Renal pelvis (tissue), 4 donors: ENCODE data around the gene NELFB. TPM values are rescaled to one million over a fixed set of nuclear protein-coding genes. Genes with fewer than 3 reads are reported as not detected.

Source experiments
- DNase-seq: peaks from one replicate; pipeline ENCODE4 v3.0.0-alpha.2; 2013
- polyA plus RNA-seq, 3 donors: library from polyadenylated mRNA; unstranded; fragments of 120-200 nt; gene quantifications; one replicate each; pipeline ENCODE4 v1.2.1, GENCODE V29; 2013; ENCODE audit not compliant: insufficient read length in 3 of 3

NELFB gene
- polyA plus RNA-seq, 3 donors: 57.3 to 65.4 (median 61.7) TPM

DNA sequence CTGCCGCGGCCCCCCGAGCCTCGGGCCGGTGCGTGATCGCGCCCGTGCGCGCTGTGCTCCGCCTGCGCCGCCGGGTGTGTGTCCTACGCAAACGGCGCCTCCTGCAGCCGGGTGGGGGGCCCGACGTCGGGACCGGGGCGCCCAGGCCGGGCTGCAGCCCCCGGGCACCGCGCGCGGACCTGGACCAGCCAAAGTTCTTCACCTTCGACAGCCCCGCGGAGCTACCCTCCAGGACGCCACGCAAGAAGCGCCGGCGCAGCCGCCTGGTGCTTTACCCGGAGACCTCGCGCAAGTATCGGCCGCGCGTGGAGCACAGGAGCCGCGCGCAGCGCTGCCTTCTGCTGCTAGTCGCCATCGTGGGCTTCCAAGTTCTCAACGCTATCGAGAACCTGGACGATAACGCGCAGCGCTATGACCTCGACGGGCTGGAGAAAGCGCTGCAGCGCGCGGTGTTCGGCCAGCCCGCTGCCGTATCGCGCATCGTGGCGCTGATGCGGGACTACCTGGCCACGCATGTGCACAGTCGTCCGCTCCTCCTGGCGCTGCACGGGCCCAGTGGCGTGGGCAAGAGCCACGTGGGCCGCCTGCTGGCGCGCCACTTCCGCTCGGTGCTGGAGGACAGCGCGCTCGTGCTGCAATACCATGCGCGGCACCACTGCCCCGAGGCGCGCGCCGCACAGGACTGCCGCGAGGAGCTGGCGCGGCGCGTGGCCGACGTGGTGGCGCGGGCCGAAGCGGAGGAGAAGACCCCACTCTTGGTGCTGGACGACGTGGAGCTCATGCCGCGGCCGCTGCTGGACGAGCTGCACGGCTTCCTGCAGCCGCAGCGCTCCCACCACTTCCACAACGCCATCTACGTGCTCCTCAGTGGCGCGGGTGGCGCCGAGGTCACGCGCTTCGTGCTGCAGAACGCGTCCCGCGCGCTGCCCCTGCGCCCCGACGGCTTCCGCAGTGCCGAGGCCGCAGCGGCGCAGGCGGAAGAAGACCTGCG is 23.9 kb downstream of the NELFB start:
- no peak for DNase-seq

DNA sequence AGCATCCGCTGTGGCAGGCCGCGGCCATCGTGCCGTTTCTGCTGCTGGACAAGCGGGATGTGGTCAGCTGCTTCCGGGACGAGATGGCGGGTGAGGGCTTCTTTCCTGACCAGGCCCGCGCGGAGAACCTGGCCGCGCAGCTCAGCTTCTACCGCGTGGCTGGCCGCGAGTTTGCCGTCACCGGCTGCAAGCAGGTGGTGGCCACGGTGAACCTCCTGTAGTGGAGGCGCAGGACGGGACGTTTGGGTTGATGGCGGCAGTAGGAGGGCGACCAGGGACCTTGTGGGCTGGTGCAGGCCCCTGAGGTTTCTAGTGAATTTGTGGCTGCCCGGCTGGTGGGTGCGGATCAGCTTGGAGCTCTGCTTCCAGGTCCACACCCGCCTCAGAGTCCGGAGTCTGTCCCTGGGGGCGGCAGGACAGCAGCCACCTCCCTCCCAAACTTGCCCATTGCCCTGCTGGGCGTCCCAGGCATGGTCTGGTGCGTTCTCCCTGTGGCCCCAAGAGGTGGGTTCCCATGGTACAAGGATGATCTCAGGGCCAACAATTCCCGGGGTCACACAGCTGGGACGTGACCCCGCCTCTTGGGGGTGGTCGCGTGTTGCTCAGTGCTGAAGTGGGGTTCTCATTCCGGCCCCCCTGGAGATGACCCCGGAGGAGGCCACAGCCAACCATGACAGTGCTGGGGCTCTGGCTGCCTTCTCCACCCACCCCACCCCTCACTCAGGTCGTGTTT is 24.8 kb downstream of the NELFB start:
- no peak for DNase-seq

DNA sequence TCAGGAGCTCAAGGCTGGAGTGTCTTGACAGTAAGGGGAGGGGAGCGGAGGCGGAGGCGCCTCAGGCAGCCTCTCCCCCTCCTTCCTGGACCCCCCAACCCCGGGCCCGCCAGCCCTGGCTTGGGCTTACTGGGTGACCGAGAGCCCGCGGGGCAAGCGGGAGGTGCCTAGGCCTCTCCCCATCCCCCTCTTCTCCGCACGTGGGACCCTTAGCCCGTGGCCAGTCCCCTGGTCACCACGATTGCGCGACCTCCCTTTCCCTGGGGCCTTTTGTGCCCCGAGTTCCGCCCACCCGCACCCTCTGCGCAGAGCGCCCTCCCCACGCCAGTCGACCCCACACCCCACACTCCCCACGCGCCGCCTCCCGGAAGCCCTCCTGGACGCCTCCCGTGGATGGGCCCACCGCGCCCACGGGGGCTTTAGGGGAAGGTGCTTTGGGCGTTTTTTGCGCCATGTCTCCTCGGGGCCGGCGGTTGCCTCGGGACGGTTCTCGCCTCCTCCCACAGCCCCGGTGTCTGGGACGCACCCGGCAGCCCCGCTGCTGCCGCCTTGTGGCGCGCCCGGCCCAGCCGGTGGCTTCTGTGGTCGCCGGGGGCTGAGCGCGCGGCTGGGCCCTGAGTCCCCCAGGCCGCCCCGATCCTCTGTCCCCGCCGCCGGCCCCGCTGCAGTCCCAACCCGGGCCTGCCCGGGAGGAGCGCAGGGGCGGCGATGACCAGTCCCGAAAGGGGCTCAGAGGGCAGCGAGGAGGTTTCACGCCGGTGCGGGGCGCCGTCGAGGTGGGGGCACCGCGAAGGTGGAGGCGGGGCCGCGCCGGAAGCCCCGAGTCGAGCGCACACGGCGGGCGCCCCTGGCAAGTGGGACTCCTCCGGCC is 25.6 kb downstream of the NELFB start:
- no peak for DNase-seq

DNA sequence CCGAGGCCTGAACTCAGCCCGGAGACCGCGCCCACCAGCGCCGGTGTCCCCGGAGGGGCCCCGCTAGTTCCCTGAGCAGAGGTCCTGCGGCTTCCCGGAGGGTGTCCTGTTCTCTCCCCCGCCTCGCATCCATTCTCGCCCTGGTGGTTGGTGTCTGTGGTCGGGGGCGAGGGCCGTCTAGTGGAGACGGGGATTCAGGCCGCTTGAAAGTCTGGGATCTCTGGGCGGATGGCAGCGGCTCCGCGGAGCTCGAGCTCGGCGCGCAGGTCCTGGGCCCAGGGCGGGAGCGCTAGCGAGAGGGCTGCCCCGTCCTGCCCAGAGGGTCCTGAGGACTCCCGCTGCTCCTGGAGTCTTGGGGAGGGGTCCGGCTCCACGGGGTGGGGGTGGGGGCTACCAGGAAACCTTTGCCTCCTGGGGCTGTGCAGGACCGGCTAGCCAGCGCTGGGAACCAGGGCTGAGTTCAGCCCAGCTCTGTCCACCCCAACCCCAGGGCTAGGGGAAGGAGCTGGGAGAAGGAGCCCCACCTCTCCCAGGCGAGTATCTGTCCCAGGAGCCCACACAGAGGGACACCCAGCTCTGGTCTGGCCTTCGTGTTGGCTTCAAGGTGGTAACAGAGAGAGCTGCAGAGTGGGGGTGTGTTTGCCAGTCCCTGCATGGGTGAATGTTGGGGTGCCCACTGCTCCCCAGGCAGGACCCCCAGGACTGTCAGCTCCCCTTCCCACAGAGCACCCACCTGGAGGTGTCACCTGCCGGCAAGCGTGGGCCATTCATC is 26.4 kb downstream of the NELFB start:
- no peak for DNase-seq

DNA sequence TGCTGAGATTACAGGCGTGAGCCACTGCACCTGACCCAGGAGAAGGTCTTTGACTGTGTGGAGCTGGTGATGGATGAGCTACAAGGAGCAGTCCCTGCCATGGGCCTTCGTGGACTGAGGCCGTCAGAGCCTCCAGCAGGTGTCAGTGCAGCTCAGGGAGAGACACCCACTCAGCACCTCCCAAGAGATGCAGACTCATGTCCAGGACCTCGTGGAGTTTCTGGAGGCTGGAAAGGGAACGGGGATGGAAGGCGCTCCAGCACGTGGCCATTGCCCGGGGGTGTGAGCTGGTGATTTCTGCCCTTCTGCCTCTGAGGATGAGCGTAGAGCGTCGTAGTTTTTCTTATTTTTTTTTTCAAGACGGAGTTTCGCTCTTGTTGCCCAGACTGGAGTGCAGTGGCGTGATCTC is 31.9 kb downstream of the NELFB start:
- DNase-seq: no peak

DNA sequence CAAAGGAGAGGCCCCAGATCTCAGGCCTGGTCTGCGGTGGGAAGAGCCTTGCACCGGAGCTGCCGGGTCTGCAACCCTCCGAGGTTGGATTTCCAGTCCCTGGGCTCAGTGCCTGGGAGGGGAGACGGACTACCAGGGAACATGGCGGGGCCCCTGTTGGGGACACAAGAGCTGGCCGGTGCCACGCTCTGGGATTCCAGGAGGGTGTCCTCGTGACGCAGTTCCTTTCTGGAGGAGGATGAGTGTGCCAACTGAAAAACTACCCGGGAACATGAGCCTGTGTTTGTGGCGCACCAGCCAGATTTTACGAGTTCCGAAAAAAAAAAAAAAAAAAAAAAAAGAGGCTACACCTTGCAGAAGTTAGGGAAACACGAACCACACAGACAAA is 38.0 kb downstream of the NELFB start:
- no peak for DNase-seq

DNA sequence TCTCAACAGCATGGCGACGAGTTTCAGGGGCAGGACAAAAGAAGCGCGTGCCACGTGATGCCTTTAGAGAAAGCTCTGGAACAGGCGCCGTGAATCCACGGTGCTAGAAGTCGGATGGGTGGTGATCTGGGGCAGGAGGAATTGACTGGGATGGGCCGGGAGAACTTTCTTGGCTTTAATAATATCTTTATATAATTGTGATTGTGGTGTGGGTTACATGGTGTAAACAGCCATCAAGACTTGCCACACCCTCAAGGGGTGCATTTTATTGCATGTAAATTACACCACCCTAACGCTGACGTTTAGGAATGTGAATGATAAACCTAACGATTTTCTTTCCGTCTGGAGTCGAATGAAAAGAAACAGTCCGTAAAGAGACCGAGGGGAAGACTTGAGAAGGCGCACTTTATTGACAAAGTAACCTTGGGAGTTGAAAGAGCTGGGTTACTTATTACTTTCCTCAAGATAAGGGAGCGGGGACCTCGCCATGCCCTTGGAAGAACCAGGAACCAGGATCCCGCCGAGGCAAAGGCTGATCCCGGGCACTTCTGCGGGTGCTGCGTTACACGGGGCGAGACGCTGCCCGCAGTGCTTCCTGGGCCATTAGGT is 38.5 kb downstream of the NELFB start:
- no peak for DNase-seq

DNA sequence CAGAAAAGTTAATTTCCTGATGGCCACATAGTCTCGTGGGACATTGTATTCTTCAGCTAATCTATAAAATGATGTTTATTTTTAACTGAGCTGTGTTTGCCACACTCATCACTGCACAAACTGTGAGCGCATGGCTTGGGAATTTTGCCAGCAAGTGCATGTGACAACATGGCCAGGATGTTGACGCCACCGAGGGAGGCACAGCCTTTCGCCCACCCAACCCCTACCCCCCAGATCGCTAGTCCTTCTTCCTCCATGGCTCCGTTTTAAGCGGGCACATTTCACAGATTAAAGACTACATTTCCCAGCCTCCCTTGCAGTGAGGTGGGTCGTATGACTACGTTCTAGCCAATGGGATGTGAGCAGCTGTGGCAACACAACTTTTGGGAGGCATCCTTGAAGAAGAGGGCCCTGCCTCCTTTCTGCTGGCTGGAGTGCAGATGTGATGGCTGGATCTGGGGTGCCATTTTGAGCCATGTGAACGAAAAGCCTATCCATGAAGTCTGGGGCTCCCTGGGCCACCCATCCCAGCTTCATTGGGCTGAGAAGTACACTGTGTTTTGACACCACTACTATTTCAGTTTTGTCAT is 39.1 kb downstream of the NELFB start:
- no peak for DNase-seq

DNA sequence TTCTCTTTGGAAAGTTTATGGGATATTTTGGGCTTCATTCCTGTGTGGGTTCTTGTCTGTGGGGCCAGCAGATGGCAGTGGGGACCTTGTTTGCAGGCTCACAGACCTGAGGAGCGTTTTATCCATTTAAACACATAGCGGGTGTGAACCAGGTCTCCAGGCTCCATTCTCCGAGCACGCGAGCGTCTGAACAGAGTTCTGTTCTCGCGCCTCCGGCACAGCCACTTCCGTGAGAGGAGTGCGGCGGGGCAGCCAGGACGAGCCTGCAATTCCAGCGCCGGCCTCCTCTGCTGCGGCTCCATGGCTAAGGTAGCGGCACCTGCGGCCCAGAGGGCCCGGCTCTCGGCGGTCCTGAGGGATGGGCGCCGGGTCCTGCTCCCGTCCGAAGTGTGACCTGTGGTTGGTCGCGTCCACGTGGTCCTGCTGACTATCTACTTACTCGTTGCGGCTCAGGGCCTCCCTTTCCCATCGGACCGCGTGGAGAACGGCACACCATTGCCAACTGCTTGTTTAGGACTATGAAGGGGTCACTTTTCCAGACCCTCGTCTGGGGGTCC is 39.6 kb downstream of the NELFB start:
- no peak for DNase-seq

DNA sequence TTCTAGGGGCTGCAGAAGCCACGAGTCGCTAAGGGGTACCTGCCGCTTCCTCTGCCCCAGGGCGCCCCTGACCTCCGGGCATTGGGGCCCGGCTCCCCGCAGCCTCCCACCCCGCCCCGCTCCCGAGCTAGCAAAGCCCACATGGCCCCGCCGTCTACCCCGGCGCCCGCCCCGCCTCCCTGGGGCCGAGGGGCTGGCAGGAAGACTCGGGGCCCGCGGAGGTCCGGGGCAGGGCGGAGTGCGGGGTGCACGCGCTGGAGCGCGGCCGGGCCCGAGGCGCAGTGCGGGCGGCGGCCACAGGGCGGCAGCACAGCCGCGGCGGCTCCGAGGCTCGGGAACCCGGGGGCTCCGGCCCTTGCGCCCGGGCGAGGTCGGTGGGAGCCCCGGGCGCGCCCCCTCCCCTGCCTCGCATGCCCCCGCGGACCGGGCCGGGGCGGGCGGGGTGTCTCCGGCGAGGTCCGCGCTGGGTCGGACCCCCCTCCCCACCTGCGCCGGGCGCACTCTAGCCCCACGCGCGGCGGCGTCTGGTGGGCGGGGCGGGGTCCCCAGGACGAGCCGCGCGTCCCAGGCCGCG is 40.2 kb downstream of the NELFB start:
- no peak for DNase-seq

DNA sequence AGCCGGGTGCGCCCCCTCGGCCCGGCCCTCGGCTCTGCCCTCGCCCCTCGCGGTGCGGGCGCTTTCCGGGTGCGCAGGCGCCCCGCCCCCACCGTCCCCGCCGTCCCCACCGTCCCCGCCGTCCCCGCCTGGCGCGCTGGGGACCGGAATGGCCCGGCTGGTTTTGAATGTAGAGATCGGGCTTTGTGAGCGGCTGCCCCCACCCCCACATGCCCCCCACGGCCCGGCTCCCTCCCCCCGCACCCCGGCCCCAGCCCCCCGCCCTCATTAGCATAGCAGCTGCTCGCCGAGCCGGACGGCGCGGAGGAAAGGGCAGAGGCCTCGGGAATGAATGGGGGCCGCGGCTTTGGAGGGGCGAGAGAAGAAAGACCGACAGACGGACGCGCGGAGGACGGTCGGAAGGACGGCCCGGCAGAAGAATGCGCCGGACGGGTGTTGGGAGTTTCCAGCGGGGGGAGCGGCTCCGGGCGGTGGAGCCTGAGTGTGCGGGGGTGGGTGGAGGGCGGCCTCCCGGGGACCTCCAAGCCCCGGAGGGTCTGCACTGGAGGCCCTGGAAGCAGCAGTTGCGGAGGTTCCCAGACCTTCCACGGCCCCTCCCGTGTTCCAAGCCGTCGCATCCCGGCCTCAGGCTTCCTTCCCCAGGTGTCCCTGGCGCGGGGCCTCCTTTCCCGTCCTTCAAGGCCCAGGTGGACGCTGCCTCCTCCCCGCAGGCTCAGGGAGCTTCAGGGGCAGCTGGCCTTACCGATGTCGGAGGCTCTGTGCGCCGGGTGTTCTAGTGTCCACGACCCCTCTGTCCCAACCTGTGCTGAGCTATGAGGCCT is 40.9 kb downstream of the NELFB start:
- no peak for DNase-seq

DNA sequence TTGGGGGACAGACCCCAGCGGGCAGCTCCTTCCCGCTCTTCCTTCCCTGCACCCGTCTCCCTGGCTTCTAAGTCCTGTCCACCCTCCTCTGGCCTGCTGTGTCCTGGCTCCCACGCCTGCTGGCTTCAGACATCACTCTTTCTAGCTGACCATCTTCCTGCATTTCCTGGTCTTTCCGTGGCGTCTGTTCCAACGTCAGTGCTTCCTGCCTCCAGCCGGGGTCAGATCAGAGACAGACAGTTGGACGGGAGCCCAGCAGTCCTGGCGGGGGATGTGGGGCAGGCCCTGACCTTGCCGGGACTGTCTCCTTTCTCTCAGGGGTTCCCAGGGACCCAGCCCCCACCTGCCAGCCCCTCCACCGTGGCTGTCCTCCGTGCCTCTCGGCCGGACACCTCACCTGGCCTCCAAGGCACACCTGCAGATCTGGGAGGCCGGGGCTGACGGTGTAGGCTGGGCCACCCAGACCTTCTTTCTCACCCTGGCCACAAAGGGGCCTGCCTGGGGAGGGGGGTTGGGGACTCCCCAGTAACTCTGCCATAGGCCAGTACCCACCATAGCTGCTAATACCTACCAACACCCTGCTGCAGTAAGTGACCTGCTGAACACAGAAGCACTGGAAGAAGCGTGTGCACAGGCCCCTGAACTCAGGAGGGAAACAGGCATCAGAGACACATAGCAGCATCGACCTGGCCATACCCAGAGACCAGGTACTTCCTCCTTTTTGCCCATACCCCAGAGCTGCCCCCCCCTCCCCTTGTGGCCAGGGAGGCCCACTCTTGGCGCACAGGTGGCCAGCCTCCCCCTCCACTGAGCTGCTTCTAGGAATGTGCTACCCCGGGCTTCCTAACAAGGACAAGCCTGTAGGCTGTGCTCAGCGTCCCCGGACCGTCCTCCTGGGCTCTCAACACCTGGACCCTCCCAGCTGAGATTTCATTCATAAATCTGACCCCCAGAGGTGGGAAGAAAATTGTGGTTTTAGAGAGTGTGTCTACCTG is 41.8 kb downstream of the NELFB start:
- no peak for DNase-seq

DNA sequence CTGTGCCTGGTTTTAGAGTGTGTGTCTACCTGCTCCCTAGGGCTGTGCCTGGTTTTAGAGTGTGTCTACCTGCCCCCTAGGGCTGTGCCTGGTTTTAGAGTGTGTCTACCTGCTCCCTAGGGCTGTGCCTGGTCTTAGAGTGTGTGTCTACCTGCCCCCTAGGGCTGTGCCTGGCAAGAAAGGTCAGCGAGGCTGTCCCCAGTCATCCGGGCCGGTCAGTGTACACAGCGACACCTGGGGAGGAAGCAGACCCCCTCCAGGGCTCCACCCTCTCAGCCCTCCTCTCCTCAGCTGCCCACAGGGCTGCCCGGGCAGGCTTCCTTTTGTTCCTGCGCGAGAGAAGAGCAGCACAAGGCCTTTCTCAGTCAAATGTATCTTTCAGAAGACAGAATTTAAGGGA is 42.8 kb downstream of the NELFB start:
- DNase-seq: no peak

DNA sequence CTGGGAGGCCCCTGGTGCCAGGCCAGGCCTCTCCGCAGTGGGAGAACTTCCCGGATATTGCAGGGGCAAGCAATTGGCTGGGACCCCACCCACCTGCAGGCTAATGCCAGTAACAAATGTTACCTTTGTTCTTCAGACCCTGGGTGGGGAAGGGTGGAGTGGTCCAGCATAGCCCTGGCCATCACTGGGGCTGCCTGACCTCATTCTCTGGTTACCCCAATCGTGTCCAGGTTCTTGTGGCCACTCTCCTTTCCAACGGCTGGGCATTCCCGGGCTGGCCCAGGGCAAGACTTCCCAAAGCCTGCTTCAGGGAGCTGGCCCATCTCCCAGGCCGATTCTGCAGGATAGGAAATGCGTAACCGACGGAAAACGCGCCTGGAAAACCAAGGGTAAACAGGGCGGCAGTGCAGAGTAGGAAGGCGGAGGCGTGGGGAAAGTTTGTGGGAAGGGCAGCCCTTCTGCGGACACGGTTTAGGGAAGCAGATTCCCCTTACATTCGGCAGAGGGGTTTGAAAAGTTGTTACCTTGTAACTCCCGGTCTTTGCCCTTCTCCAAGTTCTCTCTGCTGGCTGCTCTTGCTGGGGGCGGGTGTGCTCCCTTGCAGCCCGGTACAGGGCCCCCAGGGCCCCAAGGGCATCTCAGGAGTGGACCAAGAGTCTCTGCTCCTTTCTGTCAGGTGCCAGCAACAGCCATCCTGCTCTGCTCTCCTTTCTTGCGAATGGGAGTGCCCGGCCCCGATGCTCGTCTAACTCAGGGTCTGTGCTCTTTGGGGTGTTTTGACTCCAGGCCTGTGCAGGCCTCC is 43.5 kb downstream of the NELFB start:
- DNase-seq: no peak

DNA sequence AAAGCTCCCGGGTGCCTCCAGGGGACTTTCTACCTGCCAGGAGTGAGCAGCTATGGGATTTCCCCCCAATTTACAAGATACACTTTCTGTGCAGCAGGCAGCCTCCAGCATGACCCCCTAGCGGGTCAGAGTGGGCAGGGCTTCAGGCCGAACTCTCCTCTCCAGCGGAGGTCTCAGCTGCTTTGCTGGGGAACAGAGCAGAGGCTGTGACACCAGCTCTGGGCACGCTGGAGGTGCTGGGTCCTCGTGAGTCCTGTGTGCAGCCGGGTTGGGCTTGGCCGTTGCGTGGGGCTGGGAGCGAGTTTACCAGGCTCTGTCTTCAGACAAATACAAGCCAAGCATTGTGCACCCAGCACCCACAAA is 44.1 kb downstream of the NELFB start:
- DNase-seq: no peak

DNA sequence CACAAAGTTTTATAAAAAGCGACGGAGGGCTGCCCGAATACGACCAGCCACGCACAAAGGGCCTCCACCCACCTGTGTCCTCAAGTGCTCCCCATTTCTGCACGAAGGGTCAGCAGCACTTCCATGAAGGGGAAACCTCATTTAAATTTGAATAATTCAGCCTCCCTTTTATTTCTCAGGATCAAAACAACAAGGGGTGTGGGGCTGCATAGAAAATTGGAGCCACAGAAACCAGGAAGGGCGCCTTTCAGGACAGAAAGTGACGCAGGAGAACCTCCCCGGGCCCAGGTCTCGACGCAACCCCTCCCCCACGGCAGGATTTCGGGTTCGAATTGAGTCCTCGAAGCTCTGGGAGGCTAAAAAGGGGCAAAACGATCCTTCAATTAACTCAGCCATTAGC is 44.8 kb downstream of the NELFB start:
- DNase-seq: no peak

DNA sequence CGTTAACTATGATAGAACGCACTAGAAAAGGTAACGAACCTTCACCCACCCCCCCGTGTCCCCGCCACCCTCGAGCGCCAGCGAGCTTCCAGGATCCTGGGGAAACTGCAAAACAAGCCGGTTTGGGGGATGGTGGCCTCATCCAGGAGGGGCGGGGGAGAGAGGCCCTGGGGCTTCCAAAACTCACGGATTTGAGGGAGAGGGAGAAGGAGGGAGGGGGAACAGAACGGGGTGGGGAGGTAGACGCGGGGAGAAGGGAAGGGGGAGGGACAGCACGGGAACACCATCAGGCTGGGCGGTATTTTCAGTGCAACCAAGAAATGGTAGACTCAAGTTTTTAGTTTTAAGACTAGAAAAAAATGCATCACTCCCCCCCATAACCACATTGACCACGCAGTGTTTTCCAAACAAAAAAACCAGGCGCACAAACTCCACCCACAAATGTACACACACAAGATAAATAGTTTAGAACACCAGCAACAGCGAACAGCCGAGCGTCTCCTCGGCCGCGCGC is 45.5 kb downstream of the NELFB start:
- no peak for DNase-seq
